Thyroid gland (tissue), 4 donors: ENCODE results near the gene LRCH3. TPM values are rescaled to one million over a fixed set of nuclear protein-coding genes. Genes with fewer than 3 reads are reported as not detected.
A peak's percentile ranks its signal among the peaks of the same experiment; 100 is the strongest.

Experiments
- DNase-seq, 2 donors: peaks; one replicate each; pipeline ENCODE4 v3.0.0-alpha.2; 2019
- H3K27ac ChIP-seq, 3 donors: fragments of 200-600 bp; sonication (generic); 1 replicate in 2 of 3; 2 replicates in 1 of 3; pipeline ENCODE4 v1.5.1; 2016 to 2019; ENCODE audit warnings: mild to moderate bottlenecking in 1 of 3, moderate library complexity in 1 of 3
- H3K27me3 ChIP-seq: fragments of 200-600 bp; sonication (generic); one replicate; pipeline ENCODE4 v1.5.1; 2019
- H3K36me3 ChIP-seq, 2 donors: fragments of 200-600 bp; sonication (generic); one replicate each; pipeline ENCODE4 v1.5.1; 2016 to 2019
- H3K4me1 ChIP-seq, 2 donors: fragments of 200-600 bp; sonication (generic); one replicate each; pipeline ENCODE4 v1.5.1; 2017 to 2019
- H3K4me3 ChIP-seq, 3 donors: fragments of 200-600 bp; sonication (generic); replicated peaks in 1 of 3; 1 replicate in 2 of 3; 2 replicates in 1 of 3; pipeline ENCODE4 v1.5.1; 2016; ENCODE audit warnings: mild to moderate bottlenecking in 1 of 3
- H3K9me3 ChIP-seq: fragments of 200-600 bp; sonication (generic); one replicate; pipeline ENCODE4 v1.5.1; 2017
- CTCF ChIP-seq, 6 experiments: fragments of 200-600 bp in 3 of 6; fragments of 450-650 bp in 3 of 6; sonication (generic) in 3 of 6; IDR thresholded peaks; one replicate each; pipeline ENCODE4 v1.5.1; 2016 to 2019; ENCODE audit warnings: antibody characterized with exemption in 6 of 6, mild to moderate bottlenecking in 2 of 6, inconsistent platforms in 1 of 6, moderate library complexity in 1 of 6
- POLR2A ChIP-seq, 2 donors: fragments of 450-650 bp; IDR thresholded peaks; one replicate each; pipeline ENCODE4 v1.6.1; 2017; ENCODE audit warnings: antibody characterized with exemption in 2 of 2, mild to moderate bottlenecking in 2 of 2, moderate library complexity in 1 of 2
- WGBS, 2 donors: methylation state at CpG; one replicate each; pipeline ENCODE4 v1.1.5; 2017; 5-methylcytosine and 5-hydroxymethylcytosine counted together
- intact Hi-C: fragments of 100-400 bp; cut with DNase I; formaldehyde crosslinking; loops from one replicate; pipeline ENCODE4 v1.15.1; 2023
- total RNA-seq, 4 donors: library from RNA; depleted of rRNA; stranded (reverse); fragments of >200 nt; gene quantifications; one replicate each; pipeline ENCODE4 v1.2.3, GENCODE V29; 2016

Gene LRCH3
- total RNA-seq, 4 donors from 2014 or later: 36.7 to 68.3 (median 54.9) TPM

GRCh38 chr3:197748597-197749314 is 42.3 kb upstream of the LRCH3 start:
- WGBS, 2 donors: 39 to 42% methylated on average over 12 of the region's 12 CpGs
- TF ChIP-seq CTCF (IDR thresholded peaks at IDR 0.05) (no peak), POLR2A (IDR thresholded peaks at IDR 0.05) (no peak)
- Histone ChIP-seq H3K27ac (peak overlapping the region; percentile 38 to 98 (median 95)), H3K4me3 (peak overlapping the region; percentile 39 to 84 (median 59)), H3K9me3 (no peaks in the 10 kb centered on the region), H3K4me1 (peaks cover 7 to 20% of the 10 kb centered on the region in 2 donors), H3K27me3 (no peaks in the 10 kb centered on the region), H3K36me3 (no peaks in the 10 kb centered on the region)
- DNase-seq: no peak
- intact Hi-C loops: no loop called here

- Histone ChIP-seq H3K4me3 (peak overlapping the region; percentile 39 to 84 (median 59)), H3K27ac (peak overlapping the region; percentile 38 to 98 (median 95)), H3K9me3 (no peaks in the 10 kb centered on the region), H3K4me1 (peaks cover 7 to 20% of the 10 kb centered on the region in 2 donors), H3K36me3 (no peaks in the 10 kb centered on the region), H3K27me3 (no peaks in the 10 kb centered on the region)
- WGBS, 2 donors: 0 to 3% methylated on average over 16 to 18 of the region's 18 CpGs
- no peak for TF ChIP-seq CTCF (IDR thresholded peaks at IDR 0.05)
- TF ChIP-seq POLR2A (IDR thresholded peaks at IDR 0.05): no peak
- no peak for DNase-seq
- intact Hi-C loops: no loop called here
These were observed 41.8 kb upstream of the LRCH3 start for GRCh38 chr3:197749315-197749600.

- Histone ChIP-seq H3K9me3 (no peaks in the 10 kb centered on the region), H3K27ac (peak within 1 kb of the TSS; percentile 87 to 98 (median 95)), H3K4me1 (peaks cover 7 to 23% of the 10 kb centered on the region in 2 donors), H3K4me3 (peak within 1 kb of the TSS; percentile 39 to 84 (median 59)), H3K27me3 (no peaks in the 10 kb centered on the region), H3K36me3 (no peaks in the 10 kb centered on the region)
- TF ChIP-seq CTCF (IDR thresholded peaks at IDR 0.05) (peak in 5 of 6 experiments; percentile 30 to 67 (median 50)), POLR2A (IDR thresholded peaks at IDR 0.05) (peak in 1 of 2 donors; percentile 91)
- intact Hi-C loops: no loop called here
- DNase-seq: peak; percentile 93
- 1% methylated on average over 15 to 32 of the region's 104 CpGs for WGBS, 2 donors
These were observed 41.3 kb upstream of the LRCH3 start, which contains the start of gene FYTTD1 for GRCh38 chr3:197749601-197750395. TSS of gene FYTTD1 (plus strand) at chr3:197749883. CDS start at chr3:197749972, 89 bp downstream.

- peak overlapping the region; percentile 33 to 84 (median 37) for H3K4me3 ChIP-seq
- peak overlapping the region; percentile 87 to 98 (median 95) for H3K27ac ChIP-seq
- WGBS, 2 donors: 0% methylated on average over 7 to 21 of the region's 43 CpGs
- DNase-seq: peak; percentile 70 to 73
- TF ChIP-seq POLR2A (IDR thresholded peaks at IDR 0.05) (peak in 1 of 2 donors; percentile 43), CTCF (IDR thresholded peaks at IDR 0.05) (peak in 1 of 6 experiments; percentile 19)
- no peaks in the 10 kb centered on the region for H3K27me3 ChIP-seq
- H3K9me3 ChIP-seq: no peaks in the 10 kb centered on the region
- H3K36me3 ChIP-seq: no peaks in the 10 kb centered on the region
- H3K4me1 ChIP-seq: peaks cover 7 to 25% of the 10 kb centered on the region in 2 donors
- intact Hi-C loops: no loop called here
These were observed 40.6 kb upstream of the LRCH3 start for GRCh38 chr3:197750396-197750831.
